HG03378 (cell line): Measurements from ENCODE around the gene SAP25.

Experiments used
- ATAC-seq: cut with Tn5 transposase; IDR thresholded peaks from one replicate; pipeline ENCODE4 v1.9.1; 2021; ENCODE audit warnings: mild to moderate bottlenecking, moderate library complexity; ENCODE audit not compliant: unreplicated experiment

The SAP25 gene

DNA sequence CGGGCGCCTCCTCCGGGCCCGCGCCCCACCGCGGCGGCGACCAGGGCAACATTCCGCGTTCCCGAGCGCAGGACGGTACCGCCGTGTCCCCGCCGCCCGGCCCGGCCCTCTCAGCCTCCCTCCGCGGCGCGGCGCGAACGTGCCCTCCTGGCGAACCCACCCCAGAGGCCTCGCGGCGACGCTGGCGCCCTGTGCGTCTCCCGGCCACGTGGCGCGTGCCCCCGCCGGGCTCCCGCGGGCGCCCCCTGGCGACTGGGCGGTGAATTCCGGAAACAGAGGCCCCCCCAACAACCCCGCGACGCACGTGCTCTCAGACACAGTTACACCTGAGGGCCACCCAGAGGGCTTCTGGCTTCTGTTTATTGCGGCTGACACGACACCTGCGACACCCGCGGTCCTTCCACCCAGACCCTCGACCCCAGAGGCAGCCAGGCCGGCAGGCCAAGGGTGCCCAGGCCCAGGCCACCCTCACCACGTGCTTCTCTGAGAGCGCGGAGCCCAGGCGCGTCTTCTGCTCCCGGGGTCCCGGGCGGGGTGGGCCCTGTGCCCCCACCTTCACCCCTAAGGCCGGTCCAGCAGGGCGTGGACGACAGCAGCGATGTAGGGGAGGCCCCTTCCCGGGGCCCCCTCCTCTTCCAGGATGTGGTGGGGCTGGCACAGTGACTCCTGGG lies at the start of gene SAP25:
Gene SAP25 (minus strand): TSS at position 210 of the 671 bp plus-strand sequence. CDS start 158 bp downstream, at position 52.
- ATAC-seq: no peak

DNA sequence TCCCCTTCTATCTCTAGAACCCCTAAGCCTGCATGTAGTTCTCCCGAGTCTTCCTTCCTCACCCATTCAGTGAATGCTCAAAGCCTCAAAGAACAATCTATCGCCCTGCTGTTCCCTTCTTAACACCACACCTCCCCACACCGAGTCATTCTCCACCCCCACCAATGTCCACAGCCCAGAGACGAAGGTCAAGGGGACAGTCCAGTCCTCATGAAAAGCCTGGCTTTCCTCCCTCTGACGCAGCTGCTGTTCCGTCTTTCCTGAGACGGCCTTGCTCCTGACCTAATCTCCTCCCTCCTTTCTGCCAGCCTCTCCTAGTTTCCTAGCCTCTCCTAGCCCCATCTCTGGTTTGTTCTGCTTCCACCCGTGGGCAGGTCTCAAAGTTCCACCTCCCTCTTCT lies 47.9 kb upstream of the SAP25 start:
- no peak for ATAC-seq

DNA sequence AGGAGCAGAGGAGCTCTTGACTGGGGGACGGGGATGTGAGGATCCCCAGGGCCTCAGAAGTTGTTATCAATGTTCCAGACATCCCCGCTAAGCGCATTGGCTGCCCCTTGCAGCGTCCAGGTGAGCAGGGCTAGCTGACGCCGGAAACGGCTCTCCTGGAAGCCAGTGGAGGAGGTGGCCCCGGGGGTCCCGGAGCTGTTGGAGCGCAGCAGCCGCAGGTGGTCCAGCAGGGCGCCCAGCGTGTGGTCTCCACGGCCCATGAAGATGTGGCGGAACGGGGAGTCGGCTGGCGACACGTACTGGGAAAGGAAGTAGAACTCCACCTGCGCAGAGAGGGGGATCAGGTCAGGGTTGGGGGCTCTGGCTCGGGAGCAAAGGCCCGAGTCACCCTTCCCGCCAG lies 47.1 kb upstream of the SAP25 start:
- no peak for ATAC-seq

DNA sequence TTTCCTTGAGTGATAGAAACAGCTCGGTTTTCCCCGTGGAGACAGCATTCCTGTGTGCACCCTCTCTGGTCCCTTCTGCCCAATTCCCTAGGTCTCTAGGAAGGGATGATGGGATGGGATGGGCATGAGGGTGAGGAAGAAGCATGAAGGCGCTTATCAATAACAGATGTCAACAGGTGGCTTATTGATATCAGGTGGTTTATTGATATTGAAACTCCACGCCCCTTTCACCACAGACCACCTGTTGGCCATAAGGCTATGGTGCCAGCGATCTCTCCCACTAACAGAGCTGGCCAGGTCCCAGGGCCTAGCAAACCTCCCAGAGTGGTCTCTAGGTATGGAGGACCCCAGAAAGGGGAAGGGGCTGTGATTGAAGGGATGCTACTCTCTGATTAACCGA lies 46.5 kb upstream of the SAP25 start:
- no peak for ATAC-seq

DNA sequence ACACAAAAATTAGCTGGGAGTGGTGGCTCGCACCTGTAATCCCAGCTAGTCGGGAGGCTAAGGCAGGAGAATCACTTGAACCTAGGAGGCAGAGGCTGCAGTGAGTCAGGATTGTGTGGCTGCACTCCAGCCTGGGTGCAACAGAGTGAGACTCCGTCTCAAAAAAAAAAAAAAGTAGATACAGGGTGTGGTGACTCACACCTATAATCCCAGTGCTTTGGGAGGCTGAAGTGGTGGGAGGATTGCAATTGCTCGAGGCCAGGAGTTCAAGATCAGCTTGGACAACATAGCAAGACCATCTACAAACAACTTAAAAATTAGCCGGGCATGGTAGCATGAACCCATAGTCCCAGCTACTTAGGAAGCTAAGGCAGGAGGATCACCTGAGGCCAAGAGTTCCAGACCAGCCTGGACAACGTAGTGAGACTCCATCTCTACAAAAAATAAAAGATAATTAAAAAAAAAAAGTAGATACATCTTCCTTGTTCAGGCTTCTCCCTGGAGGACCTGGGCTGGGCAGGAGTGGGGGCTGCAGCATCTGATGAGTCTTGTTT lies 40.7 kb upstream of the SAP25 start:
- ATAC-seq: no peak

DNA sequence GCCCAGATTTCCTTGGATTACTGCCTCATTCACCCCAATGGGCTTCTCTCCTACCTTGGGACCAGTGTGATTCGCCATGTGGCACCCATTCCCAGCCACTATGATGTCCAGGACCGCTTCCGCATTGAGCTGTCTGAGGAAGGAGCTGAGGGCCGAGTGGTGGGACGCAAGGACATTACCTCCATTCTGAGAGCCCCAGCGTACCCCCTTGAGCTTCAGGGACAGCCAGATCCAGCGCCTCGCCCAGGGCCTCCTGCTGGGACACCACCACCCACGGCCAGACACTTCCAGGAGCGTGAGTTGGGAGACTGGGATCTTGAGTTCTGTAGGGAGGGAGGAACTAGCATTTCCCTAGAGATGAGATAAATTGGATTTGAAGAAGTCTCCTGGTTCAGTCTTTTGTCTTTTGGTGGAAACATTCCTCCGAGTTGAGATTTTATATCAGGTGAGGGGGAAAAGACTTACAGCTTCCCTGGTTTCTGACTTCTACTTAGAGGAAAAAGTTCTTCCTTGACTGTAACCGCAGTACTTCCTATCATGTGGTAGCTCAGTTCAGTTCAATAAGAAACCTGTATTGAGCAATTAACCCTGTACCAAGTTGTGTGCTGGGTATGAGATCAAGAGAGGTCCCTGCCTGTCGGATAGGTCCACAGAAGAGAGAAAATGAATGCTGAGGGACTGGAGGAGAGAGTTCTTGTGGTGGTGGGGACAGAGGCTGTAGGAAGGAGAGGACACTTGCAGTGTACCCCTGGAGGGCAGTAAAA lies 39.9 kb upstream of the SAP25 start:
- ATAC-seq: no peak

DNA sequence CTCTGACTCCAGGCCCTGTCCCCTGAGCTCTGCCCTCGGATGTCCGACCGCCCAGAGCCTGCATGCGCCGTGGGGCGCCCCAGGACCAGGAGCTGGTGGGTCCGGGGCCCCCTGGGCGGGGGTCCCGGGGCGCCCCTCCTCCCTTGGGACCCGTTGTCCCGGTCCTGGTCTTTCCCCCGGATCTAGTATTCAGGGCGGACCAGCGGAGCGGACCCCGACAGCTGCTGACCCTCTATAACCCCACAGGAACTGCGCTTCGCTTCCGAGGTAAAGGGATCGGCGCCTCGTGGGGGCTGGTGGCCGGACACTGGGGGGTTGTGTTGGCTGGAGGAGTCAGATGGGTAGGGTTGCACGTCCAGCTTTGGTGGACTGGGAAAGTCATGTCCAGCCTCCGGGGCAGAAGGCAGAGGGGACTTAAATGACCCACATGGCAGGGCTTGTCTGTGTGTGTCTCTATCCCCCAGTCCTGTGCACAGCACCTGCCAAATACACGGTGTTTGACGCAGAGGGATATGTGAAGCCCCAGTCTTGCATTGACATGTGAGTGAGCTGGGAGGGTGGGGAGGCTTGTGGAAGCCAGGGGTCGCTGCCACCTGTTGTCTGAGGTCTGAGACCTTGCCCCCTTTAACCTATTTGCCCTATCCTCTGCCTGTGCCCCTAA lies 39.2 kb upstream of the SAP25 start:
- ATAC-seq: no peak

DNA sequence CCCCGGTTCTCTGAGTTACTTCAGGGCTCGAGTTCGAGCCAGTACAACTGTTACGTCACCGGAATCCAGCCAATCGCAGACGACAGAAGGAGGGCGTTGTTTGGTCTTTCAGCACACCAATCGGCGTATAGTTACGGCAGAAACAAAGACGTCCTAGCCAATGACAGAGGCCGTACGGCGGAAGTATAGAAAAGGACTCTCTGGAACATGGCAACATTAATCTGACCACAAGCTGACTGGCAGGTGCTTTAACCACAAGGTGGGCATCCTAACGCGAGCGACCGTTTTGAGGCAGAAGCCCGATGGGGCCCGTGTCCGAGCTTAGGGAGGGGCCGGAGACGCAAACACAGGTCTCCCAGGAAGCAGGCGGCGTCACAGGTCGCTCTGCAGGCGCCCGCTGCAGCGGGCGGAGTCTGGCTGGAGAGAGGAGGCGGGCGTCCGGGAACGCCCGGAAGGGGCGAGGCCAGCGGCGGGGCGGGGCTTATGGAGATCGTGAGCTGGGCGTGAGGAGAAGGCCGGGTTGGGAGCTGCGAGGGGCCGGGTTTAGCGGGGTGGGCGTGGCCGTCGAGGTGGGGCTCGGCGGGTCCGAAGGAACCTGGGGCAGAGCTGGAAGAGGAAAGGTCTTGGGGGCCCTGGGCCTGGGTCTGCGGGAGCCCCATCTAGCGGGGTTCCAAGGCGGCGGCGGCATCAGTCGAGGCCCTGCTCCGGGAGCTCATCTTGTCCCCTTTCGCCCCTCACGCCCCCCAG lies 38.5 kb upstream of the SAP25 start, which contains the start of gene MOSPD3:
Gene MOSPD3 (plus strand): TSS at position 558 of the 747 bp plus-strand sequence. CDS start 252 bp downstream, outside the sequence.
- ATAC-seq: peak; percentile 92

DNA sequence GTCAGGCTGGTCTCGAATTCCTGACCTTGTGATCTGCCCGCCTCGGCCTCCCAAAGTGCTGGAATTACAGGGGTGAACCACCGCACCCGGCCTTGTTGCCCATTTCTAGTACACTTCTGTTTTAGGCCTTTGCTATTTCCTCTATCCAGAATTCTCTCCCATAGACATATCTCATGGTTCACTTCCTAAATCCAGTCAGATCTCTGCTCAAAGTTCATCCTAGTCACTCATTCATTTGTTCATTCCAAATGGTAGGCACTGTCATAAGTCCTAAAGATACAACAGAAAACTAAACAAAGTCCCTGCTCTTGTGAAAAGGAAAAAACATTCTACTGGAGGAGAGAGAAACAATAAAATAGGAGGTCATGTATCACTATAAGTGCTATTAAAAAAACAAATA lies 36.3 kb upstream of the SAP25 start:
- ATAC-seq: no peak

DNA sequence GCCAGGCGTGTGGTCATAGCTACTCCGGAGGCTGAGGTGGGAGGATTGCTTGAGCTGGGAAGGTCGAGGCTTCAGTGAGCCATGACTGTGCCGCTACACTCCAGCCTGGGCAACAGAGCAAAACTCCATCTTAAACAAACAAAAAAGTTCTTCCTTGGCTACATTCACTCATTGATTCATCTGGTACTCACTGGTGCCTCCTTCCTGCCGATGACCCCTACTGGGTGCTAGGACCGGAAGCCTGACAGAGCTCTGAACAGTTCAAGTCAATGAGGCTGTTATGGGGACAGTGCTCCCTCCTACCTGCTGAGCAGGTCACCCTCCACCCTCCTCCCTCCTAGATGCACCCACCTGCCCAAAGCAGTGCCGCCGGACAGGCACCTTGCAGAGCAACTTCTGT lies 33.4 kb upstream of the SAP25 start:
- ATAC-seq: no peak

DNA sequence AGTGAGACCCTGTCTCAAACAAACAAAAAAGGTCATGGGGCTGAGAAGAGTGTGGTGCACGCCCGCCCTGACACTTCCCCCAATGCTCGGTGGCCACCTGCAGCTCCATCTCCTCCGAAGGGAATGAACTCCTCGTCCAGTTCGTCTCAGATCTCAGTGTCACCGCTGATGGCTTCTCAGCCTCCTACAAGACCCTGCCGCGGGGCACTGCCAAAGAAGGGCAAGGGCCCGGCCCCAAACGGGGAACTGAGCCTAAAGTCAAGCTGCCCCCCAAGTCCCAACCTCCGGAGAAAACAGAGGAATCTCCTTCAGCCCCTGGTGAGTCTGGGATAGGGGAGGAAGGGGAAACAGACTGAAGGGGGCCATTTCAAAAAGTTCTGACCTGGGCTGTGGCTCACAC lies 32.6 kb upstream of the SAP25 start:
- no peak for ATAC-seq

DNA sequence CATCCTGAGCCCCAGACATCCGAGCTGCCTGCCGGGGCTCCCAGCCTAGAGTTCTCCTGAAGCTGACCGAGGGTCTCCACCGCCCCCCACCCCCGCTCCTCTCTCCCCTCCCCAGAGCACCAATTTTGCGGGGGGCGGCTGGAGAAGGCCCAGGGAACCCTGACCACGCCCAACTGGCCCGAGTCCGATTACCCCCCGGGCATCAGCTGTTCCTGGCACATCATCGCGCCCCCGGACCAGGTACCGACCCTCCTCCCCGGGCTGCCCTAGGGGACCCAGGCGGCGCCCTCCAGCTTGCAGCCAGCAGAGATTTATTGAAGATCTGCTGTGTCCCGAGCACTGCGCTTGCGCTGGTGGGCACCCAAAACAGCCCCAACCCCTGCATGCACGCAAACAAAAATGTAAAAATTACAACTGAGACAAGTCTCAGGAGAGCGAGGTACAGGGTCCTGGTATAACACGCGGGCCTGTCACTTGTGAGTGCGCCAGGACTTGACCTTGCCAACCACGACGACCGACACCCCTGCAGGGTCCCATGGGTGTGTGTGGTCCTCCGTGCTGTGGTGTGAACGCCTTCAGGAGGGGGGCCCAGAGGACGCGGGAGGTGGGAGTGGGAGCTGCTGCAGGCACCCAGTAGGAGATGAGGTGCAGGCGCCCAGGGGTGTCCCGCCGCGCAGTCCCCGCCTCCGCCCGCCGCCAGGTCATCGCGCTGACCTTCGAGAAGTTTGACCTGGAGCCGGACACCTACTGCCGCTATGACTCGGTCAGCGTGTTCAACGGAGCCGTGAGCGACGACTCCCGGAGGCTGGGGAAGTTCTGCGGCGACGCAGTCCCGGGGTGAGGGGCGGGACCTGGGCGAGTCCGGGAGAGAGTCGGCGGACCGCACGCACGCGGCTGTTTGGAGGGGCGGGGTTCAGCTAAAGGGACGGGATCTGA lies 31.5 kb upstream of the SAP25 start:
- no peak for ATAC-seq

DNA sequence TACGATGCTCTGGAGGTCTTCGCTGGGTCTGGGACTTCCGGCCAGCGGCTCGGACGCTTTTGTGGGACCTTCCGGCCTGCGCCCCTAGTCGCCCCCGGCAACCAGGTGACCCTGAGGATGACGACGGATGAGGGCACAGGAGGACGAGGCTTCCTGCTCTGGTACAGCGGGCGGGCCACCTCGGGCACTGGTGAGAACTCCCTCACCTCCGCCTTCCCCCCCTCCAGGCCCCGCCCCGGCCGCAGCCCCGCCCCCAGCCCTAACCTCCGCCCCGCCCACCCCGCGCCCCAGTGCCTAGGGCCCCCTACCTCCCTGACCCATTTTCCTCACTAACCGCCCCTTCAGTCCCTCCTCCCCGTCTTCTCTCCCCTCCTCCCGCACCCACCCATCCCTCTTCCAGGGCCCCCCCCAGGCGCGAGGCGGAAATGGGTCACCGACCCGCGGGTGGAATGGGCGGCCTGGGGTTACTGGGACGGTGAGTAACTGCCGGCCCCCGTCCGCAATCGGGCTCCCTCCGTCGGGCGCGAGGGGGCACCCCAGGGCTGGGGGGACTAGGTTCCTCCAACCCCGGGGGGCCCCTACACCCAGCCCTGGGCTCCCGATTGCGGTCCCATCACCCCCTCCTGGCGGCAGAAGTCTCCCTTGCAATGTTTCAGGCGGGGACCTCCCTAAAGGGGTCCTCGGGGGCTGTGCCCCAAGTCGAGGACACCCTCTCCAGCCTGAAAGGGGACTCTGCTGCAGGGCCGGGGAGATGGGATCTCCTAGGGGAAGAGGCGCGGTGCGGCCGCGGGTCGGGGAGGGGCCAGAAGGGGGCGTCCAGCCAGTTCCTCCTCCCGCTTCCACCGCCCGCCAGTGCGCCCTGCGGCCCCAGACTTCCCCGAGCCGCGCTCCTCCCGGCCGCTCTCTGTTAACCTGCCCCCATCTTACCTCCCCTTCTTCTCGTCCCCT lies 30.6 kb upstream of the SAP25 start:
- ATAC-seq: no peak

DNA sequence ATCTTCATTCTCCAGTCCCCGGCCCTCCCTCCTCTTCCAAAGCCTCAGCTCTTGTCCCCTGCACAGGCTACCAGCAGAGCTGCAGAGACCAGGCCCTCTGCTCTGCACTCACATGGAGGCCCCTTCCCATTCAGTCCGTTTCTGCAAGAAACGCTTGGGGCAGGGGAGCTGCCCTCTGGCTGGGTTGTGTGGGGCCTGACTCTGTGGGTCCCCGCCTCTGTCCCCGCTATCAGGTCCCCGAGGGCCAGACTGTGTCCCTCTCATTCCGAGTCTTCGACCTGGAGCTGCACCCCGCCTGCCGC lies 30.0 kb upstream of the SAP25 start:
- ATAC-seq: no peak

DNA sequence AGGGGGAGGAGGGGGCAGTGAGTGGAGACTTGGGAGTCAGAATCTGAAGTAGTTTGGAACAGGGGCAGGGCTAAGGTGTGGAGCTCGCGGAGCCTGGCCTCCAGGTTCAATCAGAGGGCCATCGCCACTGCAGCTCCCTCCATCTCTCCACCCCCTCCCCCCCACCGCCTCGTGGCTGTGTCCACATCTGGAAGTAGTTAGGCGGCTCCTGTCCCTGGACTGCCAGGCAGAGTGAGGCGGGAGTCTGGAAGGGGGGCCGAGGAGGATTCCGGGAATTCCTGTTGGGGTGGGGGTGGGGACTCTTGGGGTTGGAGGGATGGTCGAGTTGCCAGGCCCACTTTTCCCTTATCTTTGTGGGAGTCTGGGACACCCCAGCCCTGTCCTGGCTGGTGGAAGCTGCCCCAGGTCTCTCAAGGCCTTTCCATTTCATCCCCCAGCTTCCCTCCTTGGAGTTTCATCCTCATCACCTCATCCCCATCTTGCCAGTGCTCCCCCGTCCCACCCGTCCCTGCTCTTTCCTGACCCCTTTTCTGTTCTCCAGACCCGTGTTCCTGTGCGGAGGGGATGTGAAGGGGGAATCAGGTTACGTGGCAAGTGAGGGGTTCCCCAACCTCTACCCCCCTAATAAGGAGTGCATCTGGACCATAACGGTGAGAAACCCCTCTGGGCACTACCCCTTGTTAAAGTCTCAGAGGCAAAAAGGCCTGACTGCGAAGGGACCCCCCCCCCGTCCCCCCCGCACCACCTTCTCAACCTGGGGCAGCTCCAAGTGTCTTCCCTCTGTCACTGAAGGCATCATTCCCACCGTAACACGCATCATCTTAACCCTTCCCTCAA lies 29.4 kb upstream of the SAP25 start:
- no peak for ATAC-seq

DNA sequence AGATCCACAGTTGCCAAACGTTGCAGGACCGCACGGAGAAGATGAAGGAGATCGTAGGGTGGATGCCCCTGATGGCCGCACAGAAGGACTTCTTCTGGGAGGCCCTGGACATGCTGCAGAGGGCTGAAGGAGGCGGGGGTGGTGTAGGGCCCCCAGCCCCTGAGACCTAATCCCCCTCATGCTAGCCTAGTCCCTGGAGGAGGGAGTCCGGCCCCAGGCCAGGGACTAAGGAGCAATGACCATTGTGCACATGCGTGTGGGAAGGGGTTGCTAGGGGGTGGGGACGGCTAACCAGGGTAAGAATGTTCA lies 27.0 kb upstream of the SAP25 start:
- no peak for ATAC-seq

DNA sequence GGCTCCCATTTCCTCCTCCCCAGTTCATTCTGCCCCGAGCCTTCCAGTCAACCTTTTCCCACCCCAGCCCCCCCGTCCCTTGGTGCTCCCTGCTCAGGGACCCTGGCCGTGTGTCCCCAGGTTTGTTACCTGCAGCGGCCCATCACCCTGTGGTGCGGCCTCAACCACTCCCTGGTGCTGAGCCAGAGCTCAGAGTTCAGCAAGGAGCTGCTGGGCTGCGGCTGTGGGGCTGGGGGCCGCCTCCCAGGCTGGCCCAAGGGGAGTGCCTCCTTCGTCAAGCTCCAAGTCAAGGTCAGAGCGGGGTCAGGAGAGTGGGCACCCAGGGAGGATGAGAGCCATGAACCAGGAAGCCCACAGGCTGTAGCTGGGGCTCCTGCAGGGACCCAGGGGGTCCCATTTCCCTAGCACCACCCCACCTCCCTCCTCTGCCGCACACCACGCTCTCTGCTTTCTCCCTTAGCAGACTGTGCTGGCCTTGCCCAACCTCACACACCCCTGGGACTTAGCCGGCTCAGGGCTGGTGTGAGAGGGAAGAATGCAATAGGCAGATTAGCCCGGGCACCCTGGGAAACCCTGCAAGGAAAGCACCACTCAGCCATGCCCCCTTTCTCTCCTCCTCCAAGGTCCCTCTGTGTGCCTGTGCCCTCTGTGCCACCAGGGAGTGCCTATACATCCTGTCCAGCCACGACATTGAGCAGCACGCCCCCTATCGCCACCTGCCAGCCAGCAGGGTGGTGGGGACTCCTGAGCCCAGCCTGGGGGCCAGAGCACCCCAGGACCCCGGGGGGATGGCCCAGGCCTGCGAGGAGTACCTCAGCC lies 26.4 kb upstream of the SAP25 start:
- no peak for ATAC-seq
